H1 (cell line): ENCODE measurements around the gene VPS35L. TPM values are rescaled to one million over a fixed set of nuclear protein-coding genes. Genes with fewer than 3 reads are reported as not detected.

Experiments used
- CTCF ChIA-PET: fragments of 300-600 bp; sonication (Branson Sonifier 250); formaldehyde crosslinking; loops from one replicate; lab custom pipeline; 2021; ENCODE audit not compliant: partially characterized antibody; lab: Charles Lee
- POLR2A ChIA-PET: fragments of 300-600 bp; sonication (Branson Sonifier 250); formaldehyde crosslinking; loops from one replicate; lab custom pipeline; 2021; ENCODE audit warnings: inconsistent platforms; ENCODE audit not compliant: partially characterized antibody; lab: Charles Lee
- DNase-seq, 2 experiments: peaks; one replicate each; pipeline versions ENCODE4 v3.0.0 to v3.0.0-alpha.2; 2010 to 2022; ENCODE audit warnings: low spot score in 2 of 2, low read depth in 1 of 2, mixed read lengths in 1 of 2
- FAIRE-seq: peaks from 2 replicates; lab custom pipeline; 2011; peaks lifted over from hg19 to GRCh38; lab: Jason Lieb, UNC
- H2AFZ ChIP-seq: 2 replicates; pipeline ENCODE4 v1.8.1; 2012; ENCODE audit warnings: low read length, inconsistent platforms
- H2AK5ac ChIP-seq: 2 replicates; pipeline ENCODE4 v1.6.1; 2013; ENCODE audit warnings: low read depth, low read length
- H2BK120ac ChIP-seq: replicated peaks from 2 replicates; pipeline ENCODE3; 2013; ENCODE audit warnings: low read depth, low read length, inconsistent platforms
- H2BK12ac ChIP-seq: 2 replicates; pipeline ENCODE4 v1.6.1; 2013; ENCODE audit warnings: low read depth, low read length
- H2BK15ac ChIP-seq: 2 replicates; pipeline ENCODE4 v1.6.1; 2013; ENCODE audit warnings: low read length
- H2BK20ac ChIP-seq: 2 replicates; pipeline ENCODE4 v1.6.1; 2013; ENCODE audit warnings: low read length
- H2BK5ac ChIP-seq: 2 replicates; pipeline ENCODE4 v1.6.1; 2013; ENCODE audit warnings: low read depth, low read length
- H3K14ac ChIP-seq: 2 replicates; pipeline ENCODE4 v1.6.1; 2013; ENCODE audit warnings: inconsistent platforms; ENCODE audit not compliant: insufficient read length
- H3K18ac ChIP-seq: 2 replicates; pipeline ENCODE4 v1.6.1; 2013; ENCODE audit warnings: low read length; ENCODE audit errors: extremely low read depth
- H3K23ac ChIP-seq: 2 replicates; pipeline ENCODE4 v1.6.1; 2013; ENCODE audit warnings: inconsistent platforms; ENCODE audit not compliant: insufficient read length
- H3K23me2 ChIP-seq: 2 replicates; pipeline ENCODE4 v1.6.1; 2013; ENCODE audit warnings: low read depth, low read length
- H3K27ac ChIP-seq: 2 replicates; pipeline ENCODE4 v1.6.1; 2011; ENCODE audit warnings: low read depth, low read length, inconsistent platforms
- H3K27me3 ChIP-seq, 4 experiments: replicated peaks in 1 of 4; 1 replicate in 1 of 4; 2 replicates in 3 of 4; pipeline versions ENCODE4 v1.6.1 to v1.8.1; 2011 to 2013; ENCODE audit warnings: low read length in 3 of 4, mild to moderate bottlenecking in 3 of 4, inconsistent platforms in 2 of 4, mixed read lengths in 2 of 4, moderate library complexity in 1 of 4; ENCODE audit not compliant: control insufficient read depth in 3 of 4, insufficient read depth in 3 of 4; ENCODE audit errors: extremely low read depth in 1 of 4
- H3K36me3 ChIP-seq, 4 experiments: 2 replicates each; pipeline versions ENCODE4 v1.6.1 to v1.8.1; 2011 to 2013; ENCODE audit warnings: mild to moderate bottlenecking in 4 of 4, low read length in 3 of 4, moderate library complexity in 2 of 4, control low read depth in 1 of 4, inconsistent platforms in 1 of 4; ENCODE audit not compliant: insufficient read depth in 4 of 4, control insufficient read depth in 2 of 4
- H3K4ac ChIP-seq: replicated peaks from 2 replicates; pipeline ENCODE3; 2013; ENCODE audit warnings: low read length, low read depth, mixed read lengths, inconsistent platforms; ENCODE audit not compliant: insufficient read length
- H3K4me1 ChIP-seq, 4 experiments: replicated peaks in 1 of 4; 1 replicate in 1 of 4; 2 replicates in 3 of 4; pipeline versions ENCODE4 v1.6.1 to v1.8.1; 2011 to 2013; ENCODE audit warnings: low read length in 3 of 4, inconsistent platforms in 2 of 4, mixed read lengths in 1 of 4; ENCODE audit not compliant: insufficient read depth in 4 of 4, control insufficient read depth in 3 of 4
- H3K4me2 ChIP-seq, 2 experiments: 2 replicates each; pipeline versions ENCODE4 v1.6.1 to v1.8.1; 2011 to 2013; ENCODE audit warnings: low read depth in 2 of 2, low read length in 2 of 2, control low read depth in 1 of 2, inconsistent platforms in 1 of 2, mild to moderate bottlenecking in 1 of 2; ENCODE audit not compliant: insufficient read depth in 1 of 2
- H3K4me3 ChIP-seq, 4 experiments: fragments of 200-600, 300-600 bp in 1 of 4; sonication (generic), shearing (Covaris generic), sonication (Bioruptor Twin) in 1 of 4; 2 replicates each; pipeline versions ENCODE4 v1.5.1 to v1.8.1; 2011 to 2016; ENCODE audit warnings: low read length in 4 of 4, low read depth in 3 of 4, control low read depth in 2 of 4, inconsistent platforms in 2 of 4, mild to moderate bottlenecking in 2 of 4, mixed read lengths in 1 of 4, moderate library complexity in 1 of 4; ENCODE audit not compliant: insufficient read depth in 2 of 4; ENCODE audit errors: extremely low read depth in 1 of 4
- H3K56ac ChIP-seq: replicated peaks from 2 replicates; pipeline ENCODE3; 2013; ENCODE audit warnings: low read depth, mild to moderate bottlenecking, mixed read lengths, low read length, inconsistent platforms; ENCODE audit not compliant: insufficient read length
- H3K79me1 ChIP-seq: 2 replicates; pipeline ENCODE4 v1.6.1; 2013; ENCODE audit warnings: low read depth, low read length, control low read depth
- H3K79me2 ChIP-seq, 2 experiments: 2 replicates each; pipeline versions ENCODE4 v1.6.1 to v1.8.1; 2012 to 2013; ENCODE audit warnings: low read length in 2 of 2, mild to moderate bottlenecking in 2 of 2, inconsistent platforms in 1 of 2; ENCODE audit not compliant: insufficient read depth in 2 of 2, control insufficient read depth in 1 of 2
- H3K9ac ChIP-seq, 4 experiments: replicated peaks in 1 of 4; 1 replicate in 1 of 4; 2 replicates in 3 of 4; pipeline versions ENCODE4 v1.6.1 to v1.8.1; 2011 to 2013; ENCODE audit warnings: low read depth in 3 of 4, low read length in 3 of 4, control low read depth in 2 of 4, mild to moderate bottlenecking in 2 of 4, moderate library complexity in 2 of 4, inconsistent platforms in 1 of 4; ENCODE audit errors: extremely low read depth in 1 of 4
- H3K9me3 ChIP-seq, 2 experiments: 2 replicates each; pipeline versions ENCODE4 v1.6.1 to v1.8.1; 2012 to 2013; ENCODE audit warnings: mild to moderate bottlenecking in 2 of 2, moderate library complexity in 2 of 2, control low read depth in 1 of 2, inconsistent platforms in 1 of 2, low read depth in 1 of 2, low read length in 1 of 2, mixed read lengths in 1 of 2; ENCODE audit not compliant: insufficient read depth in 2 of 2
- H4K20me1 ChIP-seq, 2 experiments: replicated peaks in 1 of 2; 2 replicates each; pipeline versions ENCODE3 to v1.8.1; 2011 to 2013; ENCODE audit warnings: inconsistent platforms in 2 of 2, low read length in 2 of 2, mild to moderate bottlenecking in 1 of 2; ENCODE audit not compliant: insufficient read depth in 2 of 2, control insufficient read depth in 1 of 2
- H4K5ac ChIP-seq: 2 replicates; pipeline ENCODE4 v1.6.1; 2013; ENCODE audit warnings: low read length, low read depth, mixed read lengths, inconsistent platforms; ENCODE audit not compliant: insufficient read length
- H4K8ac ChIP-seq: 2 replicates; pipeline ENCODE4 v1.8.0; 2013; ENCODE audit warnings: mild to moderate bottlenecking, moderate library complexity, low read length, inconsistent platforms; ENCODE audit not compliant: insufficient read depth; ENCODE audit errors: extremely low read depth
- H4K91ac ChIP-seq: replicated peaks from 2 replicates; pipeline ENCODE3; 2013; ENCODE audit warnings: low read length, mixed read lengths, inconsistent platforms; ENCODE audit not compliant: insufficient read length
- BCL11A ChIP-seq, 2 experiments: IDR thresholded peaks; one replicate each; pipeline ENCODE4 v1.6.1; 2011; ENCODE audit warnings: low read depth in 2 of 2, low read length in 2 of 2, mild to moderate bottlenecking in 2 of 2
- CEBPB ChIP-seq: IDR thresholded peaks from 2 replicates; pipeline ENCODE4 v1.6.1; 2012; ENCODE audit warnings: low read depth, low read length
- CHD2 ChIP-seq: IDR thresholded peaks from 2 replicates; pipeline ENCODE4 v1.6.1; 2012; ENCODE audit warnings: low read length, improper control_type of control experiment
- EP300 ChIP-seq, 2 experiments: IDR thresholded peaks; 1 replicate in 1 of 2; 2 replicates in 1 of 2; pipeline ENCODE4 v1.6.1; 2011 to 2012; ENCODE audit warnings: low read depth in 2 of 2, low read length in 2 of 2, mild to moderate bottlenecking in 2 of 2, borderline replicate concordance in 1 of 2, inconsistent platforms in 1 of 2, moderate library complexity in 1 of 2
- JUN ChIP-seq: IDR thresholded peaks from 2 replicates; pipeline ENCODE4 v1.6.1; 2011; ENCODE audit warnings: low read depth, mild to moderate bottlenecking, improper control_type of control experiment, low read length
- KDM5A ChIP-seq: fragments of 200-600 bp; IDR thresholded peaks from 2 replicates; pipeline ENCODE4 v1.7.1; 2012; ENCODE audit warnings: mild to moderate bottlenecking, low read length, inconsistent platforms, mixed read lengths
- POLR2AphosphoS5 ChIP-seq: IDR thresholded peaks from 2 replicates; pipeline ENCODE4 v1.6.1; 2011; ENCODE audit warnings: low read depth, low read length
- RXRA ChIP-seq: IDR thresholded peaks from 2 replicates; pipeline ENCODE4 v1.6.1; 2011; ENCODE audit warnings: low read depth, mild to moderate bottlenecking, low read length, moderate library complexity; ENCODE audit not compliant: insufficient read depth
- SAP30 ChIP-seq: fragments of 300-600 bp; sonication (generic); IDR thresholded peaks from 2 replicates; pipeline ENCODE4 v1.7.1; 2012; ENCODE audit warnings: low read length, moderate library complexity, mild to moderate bottlenecking, inconsistent platforms; ENCODE audit not compliant: insufficient read depth, insufficient replicate concordance
- SRF ChIP-seq: IDR thresholded peaks from 2 replicates; pipeline ENCODE4 v1.6.1; 2011; ENCODE audit warnings: mild to moderate bottlenecking, low read depth, low read length, moderate library complexity
- SUZ12 ChIP-seq: fragments of 200-600 bp; sonication (generic); IDR thresholded peaks from 2 replicates; pipeline ENCODE4 v1.6.1; 2012; ENCODE audit warnings: mild to moderate bottlenecking, inconsistent platforms, low read length, moderate library complexity, mixed read lengths
- TAF7 ChIP-seq: optimal IDR thresholded peaks from 2 replicates; pipeline ENCODE3; 2011; ENCODE audit warnings: low read depth, mild to moderate bottlenecking, inconsistent platforms, low read length, moderate library complexity, borderline replicate concordance
- TEAD4 ChIP-seq: IDR thresholded peaks from 2 replicates; pipeline ENCODE4 v1.6.1; 2012; ENCODE audit warnings: low read depth, low read length, inconsistent platforms, mixed read lengths
- WGBS, 2 experiments: shearing (Covaris generic) in 1 of 2; methylation state at CpG; one replicate each; pipeline versions ENCODE4 v1.1.6 to v1.1.7; 2013 to 2015; ENCODE audit warnings: low lambda C conversion rate in 2 of 2, mixed read lengths in 2 of 2, inconsistent platforms in 1 of 2, low coverage in 1 of 2, missing lambda C conversion rate in 1 of 2; ENCODE audit not compliant: insufficient replicate concordance in 2 of 2, insufficient coverage in 1 of 2, insufficient read length in 1 of 2; ENCODE audit errors: extremely low coverage in 1 of 2, missing lambda C conversion rate in 1 of 2; 5-methylcytosine and 5-hydroxymethylcytosine counted together
- polyA plus RNA-seq, 7 experiments: library from polyadenylated mRNA; depleted of rRNA in 3 of 7; stranded (reverse) in 5 of 7; unstranded in 2 of 7; fragments of >200 nt in 5 of 7; fragments of 200-250 nt in 2 of 7; gene quantifications; 1 replicate in 5 of 7; 2 replicates in 1 of 7; 4 replicates in 1 of 7; pipeline versions ENCODE4 v1.2.1 to v1.2.3, GENCODE V29; 2011 to 2013; ENCODE audit warnings: missing spikeins in 2 of 7, mixed read lengths in 2 of 7
- total RNA-seq: library from RNA; stranded (reverse); fragmentation: NEBNext Ultra II Directional; extraction: Animal tissue kit (Norgen Biotek cat#: 25700); gene quantifications from 2 replicates; pipeline ENCODE4 v1.2.1, GENCODE V29; 2021
- TF ChIP-seq, protein P1 (sequence below): IDR thresholded peaks from 2 replicates; pipeline ENCODE4 v1.6.1; 2011; ENCODE audit warnings: low read length, improper control_type of control experiment

The VPS35L gene
- total and polyA plus RNA-seq, 2 of the 8 experiments (the other 6 are each of a cell fraction or from before 2014, with no cell fraction given) = 31.5 to 57.1 TPM

DNA sequence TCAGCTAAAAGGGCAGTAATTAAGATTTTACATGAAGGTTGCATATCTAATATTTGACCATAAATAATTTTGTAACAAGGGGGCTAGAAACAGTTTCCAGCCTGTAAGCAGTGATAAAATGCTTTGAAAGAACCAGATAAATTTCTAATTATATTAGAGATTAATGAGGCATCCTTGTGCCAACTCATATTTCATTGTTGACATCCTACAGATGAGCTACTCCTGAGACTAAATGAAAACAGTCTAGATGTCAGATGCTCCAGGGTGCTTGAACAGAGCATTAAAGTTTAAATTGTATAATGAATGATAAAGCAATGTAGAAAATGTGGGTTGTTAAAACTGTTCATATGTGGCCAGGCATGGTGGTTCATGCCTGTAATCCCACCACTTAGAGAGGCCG lies 185.9 kb downstream of the VPS35L start:
- H4K8ac ChIP-seq = no peak overlapping the region
- ChIA-PET CTCF (interaction anchor here (1.2 kb wide), 1 partner anchor 9 kb away, joined by 4 read pairs; no protein-coding TSS in a partner anchor), POLR2A (no interaction called here)
- 0 out of 7 replicates have a peak, but pooled peaks cover 0 to 4% (median 0%) of the 10 kb centered on the region in 4 experiments for H3K4me1 ChIP-seq
- no peaks in the 10 kb centered on the region; a peak in 1 of 8 replicates for H3K36me3 ChIP-seq
- no peak overlapping the region for H3K4me2 ChIP-seq
- 93% methylated on average over 1 of the region's 1 CpG; no CpG with 5 or more reads in 1 of the 2 experiments for WGBS, 2 experiments
- no peak overlapping the region for H3K9ac ChIP-seq
- H2BK20ac ChIP-seq = no peak overlapping the region
- no peak overlapping the region for H2AK5ac ChIP-seq
- no peaks in the 10 kb centered on the region for H3K79me1 ChIP-seq
- H2BK15ac ChIP-seq = no peak overlapping the region
- H3K23ac ChIP-seq = no peak overlapping the region
- H3K4me3 ChIP-seq = no peak overlapping the region
- H3K27ac ChIP-seq = no peak overlapping the region
- H4K5ac ChIP-seq = no peak overlapping the region
- no peak overlapping the region for H2BK5ac ChIP-seq
- H3K4ac ChIP-seq = no peak overlapping the region
- H3K27me3 ChIP-seq = no peaks in the 10 kb centered on the region
- H4K20me1 ChIP-seq = peaks cover 0 to 2% of the 10 kb centered on the region in 2 experiments
- FAIRE-seq (no peak), DNase-seq (no peak)
- H4K91ac ChIP-seq = no peak overlapping the region
- H2BK12ac ChIP-seq = no peak overlapping the region
- H3K14ac ChIP-seq = no peak overlapping the region
- no peak overlapping the region for H3K56ac ChIP-seq
- H3K18ac ChIP-seq = no peak overlapping the region
- no peak overlapping the region for H2AFZ ChIP-seq
- no peak overlapping the region for H2BK120ac ChIP-seq
- H3K23me2 ChIP-seq = no peaks in the 10 kb centered on the region
- H3K9me3 ChIP-seq = no peaks in the 10 kb centered on the region
- no peaks in the 10 kb centered on the region for H3K79me2 ChIP-seq
- TF ChIP-seq RXRA (no peak), POLR2AphosphoS5 (no peak), EP300 (IDR thresholded peaks at IDR 0.05; ENCODE audit: borderline replicate concordance in 1 of 2, low read depth in 2 of 2, low read length in 2 of 2) (no peak), KDM5A (no peak), SRF (no peak), BCL11A (IDR thresholded peaks at IDR 0.05; ENCODE audit: low read depth in 2 of 2, low read length in 2 of 2) (no peak), TAF7 (no peak), CEBPB (no peak), SUZ12 (no peak), SAP30 (no peak), CHD2 (no peak), JUN (no peak), TEAD4 (no peak)
- TF ChIP-seq, protein P1, sequence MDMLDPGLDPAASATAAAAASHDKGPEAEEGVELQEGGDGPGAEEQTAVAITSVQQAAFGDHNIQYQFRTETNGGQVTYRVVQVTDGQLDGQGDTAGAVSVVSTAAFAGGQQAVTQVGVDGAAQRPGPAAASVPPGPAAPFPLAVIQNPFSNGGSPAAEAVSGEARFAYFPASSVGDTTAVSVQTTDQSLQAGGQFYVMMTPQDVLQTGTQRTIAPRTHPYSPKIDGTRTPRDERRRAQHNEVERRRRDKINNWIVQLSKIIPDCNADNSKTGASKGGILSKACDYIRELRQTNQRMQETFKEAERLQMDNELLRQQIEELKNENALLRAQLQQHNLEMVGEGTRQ = no peak
